GM18861 (cell line): ENCODE data around the gene HDAC4.

Experiments
- ATAC-seq: cut with Tn5 transposase; IDR thresholded peaks from one replicate; pipeline ENCODE4 v1.9.1; 2021; ENCODE audit not compliant: unreplicated experiment

The HDAC4 gene

DNA sequence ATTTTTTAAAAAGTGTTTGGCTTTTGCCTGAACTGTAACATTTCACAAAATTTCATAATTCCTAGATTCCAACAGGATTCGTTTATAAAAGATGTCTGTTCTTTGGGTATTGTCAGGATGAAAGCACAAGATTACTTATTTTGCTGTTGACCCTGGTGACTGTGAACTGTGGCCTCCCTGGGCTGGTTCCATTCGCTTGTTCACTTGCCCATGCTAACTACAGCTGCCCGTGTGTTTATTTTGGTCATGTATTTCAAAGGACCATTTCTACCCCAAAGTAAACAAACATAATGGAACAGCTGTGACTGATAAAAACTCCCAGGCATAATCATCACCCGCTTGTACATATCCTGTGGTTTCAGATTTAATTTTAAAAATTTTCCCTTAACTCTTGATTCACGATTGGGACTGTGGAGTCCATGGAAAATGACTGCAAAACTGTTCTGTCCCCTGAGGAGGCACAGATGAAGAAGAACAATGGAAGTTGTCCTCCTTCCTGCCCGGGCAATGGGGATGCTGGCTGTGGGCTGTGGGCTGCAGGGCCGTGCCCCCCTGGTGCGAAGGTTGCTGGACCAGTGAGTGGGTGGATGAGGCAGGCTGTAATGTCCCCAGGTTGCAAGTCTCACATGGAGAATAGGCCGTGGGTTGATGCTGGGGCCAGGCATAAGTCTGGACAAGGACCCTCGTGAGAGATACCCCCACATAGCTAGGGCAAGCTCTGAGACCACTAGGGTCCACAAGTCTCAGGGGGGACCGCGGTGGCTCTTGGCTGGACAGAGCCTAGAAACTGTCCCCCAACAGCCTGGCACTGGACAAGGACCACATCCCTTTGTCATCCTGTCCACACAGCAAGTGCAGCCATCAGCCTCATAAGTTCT lies 28.9 kb upstream of the HDAC4 start:
- ATAC-seq, result no peak

DNA sequence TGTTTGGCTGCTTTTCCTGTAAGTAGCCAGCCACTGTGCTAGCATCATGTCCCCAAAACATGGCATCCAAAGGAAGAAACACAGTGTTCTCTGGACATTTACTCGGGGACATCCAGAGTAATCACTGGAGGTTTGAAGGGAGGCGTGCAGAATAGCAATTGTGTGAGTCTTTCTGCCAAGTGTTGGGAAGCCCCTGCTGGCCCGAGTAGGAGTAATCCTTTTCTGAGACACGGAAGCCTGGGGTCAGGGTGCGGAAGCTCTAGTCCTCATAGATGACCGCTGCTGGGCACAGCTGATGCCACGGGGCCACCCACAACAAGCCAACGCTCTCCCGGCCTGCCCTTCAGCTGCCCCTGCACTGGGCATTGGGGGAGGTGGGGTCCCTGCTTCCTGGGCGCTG lies 24.8 kb upstream of the HDAC4 start:
- no peak for ATAC-seq

DNA sequence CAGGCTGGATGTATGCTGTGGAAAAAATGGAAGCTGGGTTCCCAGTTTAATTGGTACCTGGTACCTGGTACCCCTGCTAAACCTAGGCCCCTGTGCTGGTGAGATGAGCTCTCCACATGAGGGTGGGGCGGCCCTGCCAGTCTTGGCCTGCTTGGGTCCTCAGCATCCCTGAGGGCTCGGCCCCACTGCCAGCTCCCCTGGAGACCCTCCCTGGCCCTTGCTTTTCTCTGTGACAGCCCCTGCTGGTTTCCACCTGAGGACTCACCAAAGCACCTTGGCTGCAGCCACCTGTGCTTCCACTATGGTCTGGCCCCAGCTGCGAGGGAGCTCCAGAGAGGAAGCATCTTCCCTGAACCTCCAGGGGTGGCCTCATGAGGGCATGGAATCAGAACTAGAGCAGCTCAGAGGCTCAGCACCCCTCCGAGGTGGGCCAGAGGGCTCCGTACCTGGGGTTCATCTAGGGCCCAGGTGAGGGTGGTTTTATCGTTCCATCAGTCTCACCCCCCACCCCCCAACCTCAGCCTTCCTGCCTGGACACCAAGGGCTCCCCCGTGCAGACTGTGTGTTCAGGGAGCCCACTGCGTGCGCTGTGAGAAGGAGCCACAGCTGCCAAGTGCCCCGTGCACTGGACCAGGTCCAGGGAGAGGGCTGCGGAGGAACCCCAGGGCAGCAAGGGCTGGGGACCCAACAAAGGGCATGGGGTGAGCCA lies 23.7 kb upstream of the HDAC4 start:
- ATAC-seq, result no peak

DNA sequence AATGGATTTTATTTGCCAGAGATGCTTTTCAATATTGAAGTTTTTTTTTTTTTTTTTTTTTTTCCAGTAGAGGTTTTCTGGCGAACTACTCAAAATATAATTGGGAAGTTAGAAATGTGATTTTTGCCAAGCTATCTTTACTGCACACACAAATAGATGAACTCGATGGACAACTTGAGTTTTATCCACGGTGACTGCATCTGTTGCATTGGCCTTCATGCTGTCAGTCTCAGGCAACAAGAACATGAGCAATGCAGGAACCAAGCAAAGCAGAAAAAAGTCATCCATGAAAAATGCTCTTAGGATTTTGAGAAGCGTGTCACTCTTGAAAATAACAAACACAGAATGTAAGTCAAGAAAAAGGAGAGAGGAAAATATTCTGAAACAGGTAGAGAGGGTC lies 22.7 kb upstream of the HDAC4 start:
- ATAC-seq, result no peak

DNA sequence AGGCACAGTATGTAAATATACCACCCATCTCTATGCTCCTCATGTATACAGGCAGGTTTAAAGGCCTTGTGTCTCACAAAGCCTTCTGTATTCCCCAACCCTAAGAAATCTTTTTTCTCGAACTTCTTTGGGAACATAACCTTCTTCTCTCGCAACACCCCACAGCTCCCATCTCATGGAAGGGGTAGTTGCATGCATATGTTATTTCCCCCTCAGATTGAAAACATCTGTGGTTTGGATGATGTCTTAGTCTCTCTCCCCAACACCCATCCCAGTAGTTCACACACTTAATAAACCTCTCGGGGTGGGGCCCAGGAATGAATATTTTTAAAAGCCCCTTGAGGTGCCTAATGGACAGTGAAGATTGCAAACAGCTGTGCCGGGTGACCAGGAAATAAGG lies 21.0 kb upstream of the HDAC4 start:
- no peak for ATAC-seq

DNA sequence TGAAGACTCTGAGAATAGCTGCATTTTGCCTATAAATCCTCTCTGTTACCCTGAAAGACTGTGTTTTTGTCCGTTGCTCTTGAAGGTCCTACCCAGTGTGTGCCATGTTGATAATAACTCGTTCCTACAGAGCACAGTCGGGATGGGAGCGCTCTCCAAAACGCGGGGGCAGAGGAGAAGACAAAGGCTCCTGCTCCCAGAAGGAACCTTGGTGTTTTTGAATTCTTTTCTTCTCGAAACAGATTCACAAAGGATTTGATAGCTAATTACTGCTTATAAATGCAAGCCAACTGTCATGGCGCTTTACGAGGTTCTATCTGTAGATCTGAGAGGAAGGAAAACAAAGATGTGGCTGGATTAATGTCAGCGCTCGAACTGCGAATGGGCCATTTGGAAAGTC lies 19.3 kb upstream of the HDAC4 start:
- ATAC-seq, result no peak

DNA sequence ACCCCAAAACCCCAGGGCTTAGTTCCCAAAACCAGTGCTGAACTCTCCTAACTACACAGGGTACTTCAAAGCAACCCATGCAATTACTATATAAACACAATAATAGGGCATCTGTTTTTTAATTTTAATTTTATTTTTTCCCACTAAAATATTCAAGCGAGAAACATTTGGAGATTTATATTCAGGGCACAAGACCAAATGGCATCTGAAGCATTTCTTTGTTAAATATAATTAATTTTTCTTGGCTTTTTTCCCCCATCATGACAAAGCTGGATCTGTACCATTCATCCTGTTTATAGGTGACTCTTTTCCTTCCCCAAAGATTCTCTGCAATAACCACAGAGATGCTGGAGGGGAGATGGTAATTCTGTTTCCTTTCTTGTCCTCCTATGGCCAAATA lies 18.1 kb upstream of the HDAC4 start:
- ATAC-seq, result no peak

DNA sequence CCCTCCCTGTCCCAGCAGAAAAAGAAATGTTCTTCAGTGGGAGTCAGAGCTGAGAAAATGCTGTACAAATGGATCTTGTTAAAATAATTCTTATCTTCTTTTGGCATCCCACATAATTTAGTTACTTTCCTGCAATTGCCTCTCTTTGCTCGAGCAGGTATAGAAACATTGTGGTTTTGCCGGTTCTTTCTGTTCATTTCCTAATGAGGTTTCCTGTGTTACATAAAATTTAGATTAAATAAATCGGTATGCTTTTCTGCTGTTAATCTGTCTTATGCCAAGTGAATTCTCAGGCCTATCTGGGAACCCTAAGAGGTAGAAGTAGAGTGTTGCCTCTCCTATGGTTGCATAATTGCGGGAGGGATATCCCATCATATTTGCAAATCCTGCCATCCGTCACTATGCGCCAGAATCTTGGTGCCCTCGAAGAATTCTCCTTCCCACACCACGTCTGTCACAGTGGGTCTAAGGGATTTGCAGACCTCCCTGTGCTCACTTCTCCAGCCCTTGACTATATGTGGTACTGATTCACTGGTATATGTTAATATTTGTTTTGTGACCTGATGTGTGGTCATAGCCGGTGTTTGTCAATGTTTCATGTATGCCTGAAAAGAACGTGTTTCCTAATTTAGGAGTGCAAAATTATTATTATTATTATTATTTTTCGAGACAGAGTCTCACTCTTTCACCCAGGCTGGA lies 12.2 kb upstream of the HDAC4 start:
- ATAC-seq, result no peak

DNA sequence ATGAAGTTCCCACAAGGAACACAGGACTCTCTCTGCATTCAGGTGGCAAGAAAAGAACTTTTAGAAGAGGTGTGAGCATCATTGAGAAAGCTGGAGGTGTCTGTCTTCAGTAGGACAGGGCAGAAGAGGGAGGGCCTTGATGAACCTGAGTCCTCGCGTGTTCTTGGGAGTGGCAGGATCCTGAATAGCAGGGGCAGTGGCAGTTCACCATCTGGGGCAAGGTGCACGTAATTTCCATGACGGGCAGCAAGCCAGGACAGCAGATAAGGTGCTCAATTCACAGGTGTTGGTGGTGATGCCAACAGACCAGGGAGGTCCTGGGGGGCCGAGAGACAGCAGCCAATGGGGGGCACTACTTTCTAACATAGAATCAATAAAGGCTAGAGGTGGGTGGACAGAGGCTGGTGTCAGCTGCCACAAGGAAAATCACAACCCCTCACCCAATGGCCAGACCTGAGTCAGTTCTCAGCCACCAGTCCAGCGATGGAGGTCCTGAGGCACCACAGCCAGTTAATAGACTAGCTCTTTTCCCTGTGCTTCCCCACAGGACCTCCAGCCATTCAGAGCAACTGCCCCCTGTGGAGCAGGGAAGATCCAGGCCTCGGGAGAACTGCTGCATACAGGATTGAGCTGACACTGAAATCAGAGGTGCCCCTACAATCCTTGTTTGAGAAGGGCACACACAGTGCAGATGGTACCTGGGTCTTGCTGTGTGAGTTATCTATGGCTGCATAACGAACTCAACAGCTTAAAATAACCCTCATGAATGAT lies 10.9 kb upstream of the HDAC4 start:
- no peak for ATAC-seq

DNA sequence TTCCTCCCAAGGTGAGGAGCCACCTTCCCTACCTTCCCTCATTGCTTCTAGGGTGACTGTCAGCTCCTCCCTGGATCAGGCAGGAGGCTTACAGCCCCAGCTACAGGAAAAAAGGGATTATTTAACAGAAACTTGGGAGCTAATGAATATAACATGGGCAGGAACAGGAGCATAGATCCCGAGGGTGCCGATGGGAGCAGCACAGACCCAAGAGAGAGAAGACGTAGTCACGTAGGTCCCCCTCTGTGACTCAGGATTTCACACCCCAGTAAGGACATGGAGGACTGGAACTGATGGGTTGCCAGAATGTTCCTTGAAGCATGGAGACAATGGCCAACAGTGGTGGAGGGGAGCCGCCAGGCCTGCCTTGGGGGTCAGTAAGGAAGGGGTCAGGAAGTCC lies 10.3 kb upstream of the HDAC4 start:
- no peak for ATAC-seq

DNA sequence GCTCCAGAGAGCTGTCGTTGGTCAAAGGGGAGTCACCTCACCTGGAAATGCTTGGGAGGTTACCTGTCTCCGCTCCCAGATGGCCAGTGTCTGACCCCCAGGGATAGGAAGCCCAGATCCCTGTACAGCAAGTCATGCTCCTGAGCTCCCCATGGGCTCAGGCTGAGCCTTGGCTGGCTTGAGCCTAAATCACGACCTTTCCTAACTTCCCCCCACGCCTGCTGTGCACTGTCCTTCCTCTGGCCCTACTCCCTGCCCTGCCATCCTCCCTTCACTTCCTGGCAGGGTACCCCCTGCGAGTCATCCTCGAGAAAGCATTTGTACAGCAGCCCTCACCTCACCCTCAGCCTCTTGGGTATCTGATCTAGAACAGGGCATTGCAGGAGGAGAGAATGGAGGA lies 9.2 kb upstream of the HDAC4 start:
- no peak for ATAC-seq

DNA sequence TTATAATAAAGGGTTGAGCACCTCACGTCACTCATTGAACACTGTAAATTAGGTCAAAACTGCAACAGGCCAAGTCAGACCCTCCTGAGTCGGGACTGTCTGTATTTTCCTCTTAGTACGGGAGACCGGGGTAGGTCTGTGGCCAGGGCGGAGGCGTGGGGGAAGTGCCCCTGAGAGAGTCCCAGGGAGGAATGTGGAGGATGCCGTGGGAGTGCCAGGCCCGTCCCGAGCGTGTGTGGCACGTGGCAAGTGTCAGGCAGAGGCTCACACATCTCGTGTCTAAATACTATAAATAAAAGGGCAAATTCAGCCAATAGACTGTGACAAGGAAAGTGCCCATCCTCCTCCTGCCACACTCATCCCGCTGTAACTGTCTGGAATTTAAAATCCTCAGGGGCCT lies 6.3 kb upstream of the HDAC4 start:
- no peak for ATAC-seq

DNA sequence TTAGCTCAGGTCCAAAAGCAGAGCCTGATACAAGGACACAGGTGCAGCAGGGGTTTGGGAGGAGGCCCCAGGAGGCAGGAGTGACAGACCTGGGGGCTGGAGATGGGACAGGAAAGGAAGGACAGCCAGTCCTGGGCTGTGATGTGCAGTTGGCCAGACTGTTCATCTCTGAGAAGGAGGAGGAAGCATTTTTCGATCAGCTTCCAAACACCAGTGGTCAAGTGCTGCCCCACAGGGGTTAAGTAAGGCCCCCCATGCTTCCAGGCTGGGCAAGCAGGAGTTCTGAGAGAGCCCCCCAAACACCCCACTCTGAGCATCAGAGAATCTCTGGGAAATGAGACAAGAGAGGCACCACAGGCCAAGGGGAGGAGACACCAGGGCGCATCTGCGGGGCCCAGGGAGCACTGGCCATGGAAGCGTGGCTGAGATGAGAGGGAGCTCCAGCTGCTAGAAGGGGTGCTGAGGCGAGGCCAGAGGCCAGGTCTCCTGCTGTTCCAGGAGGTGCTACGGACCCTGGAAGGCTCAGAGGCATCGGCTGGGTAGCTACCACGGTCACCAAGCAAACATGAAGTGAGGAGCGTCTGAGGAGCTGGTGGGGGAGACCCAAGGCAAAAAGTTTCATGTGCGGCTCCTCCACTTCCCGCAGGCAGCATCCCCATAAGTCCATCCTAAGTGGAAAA lies 5.6 kb upstream of the HDAC4 start:
- no peak for ATAC-seq

DNA sequence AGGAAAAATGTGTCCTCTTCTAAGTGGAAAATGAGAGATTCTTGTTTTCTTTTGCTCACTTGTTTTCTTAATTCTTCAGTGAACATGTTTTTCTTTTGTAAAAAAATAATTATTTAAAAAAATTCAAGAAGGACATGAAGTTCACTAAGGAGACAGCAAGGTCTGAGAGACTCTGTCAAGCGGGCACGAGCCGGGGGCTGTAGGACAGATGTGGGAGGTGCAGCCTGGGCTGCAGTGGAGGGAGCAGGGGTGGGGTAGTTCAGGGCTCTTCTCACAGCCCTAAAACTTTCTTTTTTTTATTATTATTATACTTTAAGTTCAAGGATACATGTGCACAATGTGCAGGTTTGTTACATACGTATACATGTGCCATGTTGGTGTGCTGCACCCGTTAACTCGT lies 4.3 kb upstream of the HDAC4 start:
- no peak for ATAC-seq

DNA sequence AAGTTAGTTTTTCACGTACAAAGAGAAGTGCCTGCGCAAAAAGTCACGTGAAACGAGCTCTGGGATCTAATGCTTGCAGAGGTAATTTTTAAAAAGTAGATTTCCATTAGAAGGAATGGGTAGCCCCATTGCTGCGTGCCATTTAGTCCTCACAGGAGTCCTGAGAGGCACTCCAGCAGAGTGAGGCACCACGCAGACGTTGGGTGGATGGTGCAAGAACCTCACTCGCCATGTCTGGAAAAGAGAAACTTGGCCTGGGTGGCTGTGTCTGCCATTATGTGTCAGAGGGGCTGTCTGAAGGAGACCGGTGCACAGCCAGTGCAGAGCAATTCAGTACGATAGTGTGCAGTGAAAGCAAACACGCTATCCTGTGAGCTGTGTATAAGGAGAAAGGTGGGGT lies 1.8 kb upstream of the HDAC4 start:
- no peak for ATAC-seq

DNA sequence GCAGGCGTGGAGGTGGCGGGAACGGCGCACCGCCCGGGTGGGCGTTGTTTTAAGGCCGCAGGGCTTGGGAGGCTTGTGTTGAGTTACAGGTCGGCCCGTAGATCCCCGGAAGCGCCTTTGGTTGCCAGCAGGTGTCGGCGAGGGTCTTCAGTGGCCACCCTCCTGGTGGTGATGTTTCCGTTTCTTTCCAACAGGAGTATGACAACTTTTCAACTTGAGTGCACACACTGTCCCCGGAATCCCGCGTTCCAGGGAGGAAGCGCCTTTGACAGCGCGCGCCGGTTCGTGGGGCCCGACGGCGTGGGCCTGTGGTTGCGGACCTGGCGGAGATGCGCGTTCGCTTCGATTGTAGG lies 1.0 kb upstream of the HDAC4 start:
- ATAC-seq, result peak; percentile 0

DNA sequence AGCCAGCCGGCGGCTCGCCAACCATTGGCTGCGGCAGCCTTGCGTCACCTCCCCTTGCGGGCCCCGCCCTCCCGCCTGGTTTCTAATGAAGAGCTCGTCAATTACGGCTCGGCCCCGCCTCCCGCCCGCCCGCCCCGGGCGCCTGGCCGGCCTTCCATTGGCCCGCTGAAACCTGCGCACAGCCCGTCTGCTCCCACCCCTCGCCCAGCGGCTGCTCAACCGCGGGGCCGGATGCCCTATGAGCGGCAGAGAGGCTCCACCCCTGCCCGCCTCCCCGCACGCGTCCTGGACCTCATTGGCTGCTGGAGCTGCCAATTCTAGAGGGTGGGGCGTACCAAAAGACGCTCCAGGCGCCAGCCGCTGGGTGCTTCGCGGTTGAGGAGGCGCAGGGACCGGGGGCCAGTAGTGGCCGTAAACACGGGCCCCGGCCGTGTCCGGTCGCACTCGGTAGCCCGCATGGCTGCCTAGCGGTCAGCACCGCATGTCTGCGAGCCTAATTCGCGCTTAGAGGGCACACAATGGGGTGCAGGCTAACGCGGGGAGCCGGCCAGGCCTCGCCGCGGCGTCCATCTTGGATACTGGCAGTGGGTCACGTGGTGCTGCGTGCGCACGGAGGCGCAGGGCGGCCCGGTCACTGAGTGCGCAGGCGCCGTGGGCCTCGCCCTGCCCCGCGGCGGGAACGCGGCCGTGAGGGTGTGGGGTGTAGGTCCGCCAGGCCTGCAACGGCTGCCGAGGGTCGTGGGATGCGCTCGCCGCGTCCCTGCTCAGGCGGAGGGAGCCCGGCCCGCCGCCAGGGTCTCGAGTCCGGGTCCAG lies 454 bp upstream of the HDAC4 start:
- ATAC-seq, result peak; percentile 82

DNA sequence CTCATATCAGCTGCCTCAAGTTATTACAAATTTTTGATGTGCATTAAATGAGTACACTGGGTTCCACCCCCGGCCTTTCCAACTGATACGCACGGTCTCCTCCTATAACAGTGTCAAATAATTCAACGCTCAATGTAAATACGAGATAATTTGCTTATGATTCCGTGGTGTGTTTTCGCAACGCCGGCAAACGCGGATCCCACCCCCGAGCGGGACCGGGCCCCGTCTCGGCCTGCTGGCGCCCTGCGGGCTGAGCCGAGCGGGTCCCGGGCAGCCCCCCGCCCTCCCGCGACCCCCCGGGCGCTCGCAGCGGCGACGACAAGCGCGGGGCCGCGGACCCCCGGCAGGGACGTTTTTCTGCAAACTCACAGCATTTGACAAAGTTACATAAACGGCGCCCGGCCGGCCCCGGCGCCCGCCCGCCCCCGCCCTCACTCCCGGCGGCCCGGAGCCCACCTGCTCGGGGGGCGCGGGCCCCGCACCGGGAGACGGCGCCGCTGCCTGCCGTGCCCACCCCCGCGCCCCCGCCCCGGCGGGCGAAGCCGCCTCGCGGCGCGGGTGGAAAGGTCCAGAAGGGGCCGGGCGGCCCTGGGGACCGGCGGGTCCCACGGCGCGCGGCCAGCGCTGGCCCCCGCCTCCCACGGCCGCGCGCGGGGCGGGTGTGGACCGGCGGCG lies 762 bp downstream of the HDAC4 start:
- no peak for ATAC-seq

DNA sequence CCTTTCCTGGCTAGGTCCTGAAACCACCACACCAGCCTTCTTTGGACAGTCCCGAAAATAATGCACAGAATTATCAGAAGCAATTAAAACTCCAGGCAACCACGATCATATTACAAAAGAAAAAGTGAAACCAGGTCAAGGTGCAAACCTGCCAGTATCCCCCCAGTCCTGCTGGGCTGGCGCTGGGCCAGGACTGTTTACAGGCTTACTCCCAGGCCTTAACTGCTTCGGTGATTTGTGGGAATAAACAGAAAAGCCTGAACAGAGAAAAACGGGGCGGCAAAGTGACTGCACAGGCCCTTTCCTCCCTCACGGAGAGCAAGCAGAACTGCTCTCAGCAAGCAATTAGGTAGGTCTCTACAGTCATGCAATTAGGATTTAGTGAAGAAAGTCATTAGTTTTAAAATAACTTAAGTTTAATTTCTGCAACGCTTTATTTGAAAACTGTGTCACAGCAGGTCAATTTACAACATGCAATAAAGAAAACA lies 1.3 kb downstream of the HDAC4 start:
- no peak for ATAC-seq
